Measurements from ENCODE around the gene AHCTF1. TPM values are rescaled to one million over a fixed set of nuclear protein-coding genes. Genes with fewer than 3 reads are reported as not detected.
A peak's percentile ranks its signal among the peaks of the same experiment; 100 is the strongest.

AHCTF1 gene
- total RNA-seq, 1 donor from 2014 or later, result 44.0 TPM

DNA sequence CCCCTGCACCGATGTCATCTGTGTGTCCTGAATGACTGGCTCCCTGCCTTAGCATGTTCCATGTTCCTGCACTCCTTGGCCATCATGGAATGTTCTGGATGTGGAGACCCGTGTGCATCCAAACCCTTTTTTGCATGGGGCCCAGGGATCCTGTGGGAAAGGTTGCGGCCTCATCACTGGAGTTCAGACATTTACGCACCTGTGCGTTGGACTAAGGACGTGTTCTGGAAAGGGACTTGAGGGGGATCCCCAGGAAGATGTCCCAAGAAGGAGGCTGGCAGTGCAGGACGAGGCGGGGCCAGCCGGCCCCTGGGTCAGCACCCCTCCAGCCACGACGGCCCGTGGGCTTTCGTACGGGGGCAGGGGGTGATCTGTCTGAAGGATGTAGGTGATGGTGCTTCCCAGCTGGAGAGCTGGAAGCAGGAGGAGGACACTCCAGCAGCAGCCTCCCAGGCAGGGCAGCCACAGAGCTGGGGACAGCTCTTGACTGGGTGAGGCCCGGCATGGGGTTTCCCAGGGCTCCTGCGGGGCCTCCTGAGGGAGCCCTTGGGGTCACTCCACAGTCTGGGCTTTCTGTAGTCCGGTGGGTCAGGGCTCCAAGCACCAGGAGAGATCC is 140.3 kb downstream of the AHCTF1 start:
- H3K36me3 ChIP-seq (ENCODE audit: insufficient read depth, low read length), result no peaks in the 10 kb centered on the region
- H3K27ac ChIP-seq (ENCODE audit: low read depth, low read length), result no peak overlapping the region
- H3K9me3 Mint-ChIP-seq (ENCODE audit: unreplicated experiment), result peaks cover 6% of the 10 kb centered on the region
- no peak for FAIRE-seq
- TF ChIP-seq, protein P1, sequence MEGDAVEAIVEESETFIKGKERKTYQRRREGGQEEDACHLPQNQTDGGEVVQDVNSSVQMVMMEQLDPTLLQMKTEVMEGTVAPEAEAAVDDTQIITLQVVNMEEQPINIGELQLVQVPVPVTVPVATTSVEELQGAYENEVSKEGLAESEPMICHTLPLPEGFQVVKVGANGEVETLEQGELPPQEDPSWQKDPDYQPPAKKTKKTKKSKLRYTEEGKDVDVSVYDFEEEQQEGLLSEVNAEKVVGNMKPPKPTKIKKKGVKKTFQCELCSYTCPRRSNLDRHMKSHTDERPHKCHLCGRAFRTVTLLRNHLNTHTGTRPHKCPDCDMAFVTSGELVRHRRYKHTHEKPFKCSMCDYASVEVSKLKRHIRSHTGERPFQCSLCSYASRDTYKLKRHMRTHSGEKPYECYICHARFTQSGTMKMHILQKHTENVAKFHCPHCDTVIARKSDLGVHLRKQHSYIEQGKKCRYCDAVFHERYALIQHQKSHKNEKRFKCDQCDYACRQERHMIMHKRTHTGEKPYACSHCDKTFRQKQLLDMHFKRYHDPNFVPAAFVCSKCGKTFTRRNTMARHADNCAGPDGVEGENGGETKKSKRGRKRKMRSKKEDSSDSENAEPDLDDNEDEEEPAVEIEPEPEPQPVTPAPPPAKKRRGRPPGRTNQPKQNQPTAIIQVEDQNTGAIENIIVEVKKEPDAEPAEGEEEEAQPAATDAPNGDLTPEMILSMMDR (IDR thresholded peaks at IDR 0.05; ENCODE audit: insufficient read depth, low read depth, low read length), result no peak
- TF ChIP-seq EZH2 (IDR thresholded peaks at IDR 0.05; ENCODE audit: insufficient read depth, low read length), result no peak
- H3K4me3 ChIP-seq (ENCODE audit: insufficient read depth, low read depth, low read length), result no peak overlapping the region
- H3K27me3 ChIP-seq (ENCODE audit: insufficient read depth, low read length), result peaks cover 2% of the 10 kb centered on the region
- no peak overlapping the region for H3K9ac ChIP-seq (ENCODE audit: low read length)
- no peak overlapping the region for H3K4me3 Mint-ChIP-seq (ENCODE audit: unreplicated experiment)
- peaks cover 2% of the 10 kb centered on the region for H3K36me3 Mint-ChIP-seq (ENCODE audit: low read depth, unreplicated experiment)
- no peaks in the 10 kb centered on the region for H3K79me2 ChIP-seq (ENCODE audit: insufficient read depth, low read length)
- H4K20me1 ChIP-seq (ENCODE audit: insufficient read depth, low read length), result no peaks in the 10 kb centered on the region
- no peak overlapping the region for H3K4me2 ChIP-seq (ENCODE audit: low read length)
- H3K4me1 Mint-ChIP-seq (ENCODE audit: low read depth, unreplicated experiment), result peaks cover 5% of the 10 kb centered on the region
- H3K9me3 ChIP-seq (ENCODE audit: insufficient read depth, low read depth, low read length), result no peaks in the 10 kb centered on the region
- H3K27me3 Mint-ChIP-seq (ENCODE audit: low read depth, unreplicated experiment), result peaks cover 15% of the 10 kb centered on the region
- no peak overlapping the region for H2AFZ ChIP-seq (ENCODE audit: low read depth, low read length)
- no peak overlapping the region for H3K27ac Mint-ChIP-seq (ENCODE audit: unreplicated experiment)
- no peak for DNase-seq (ENCODE audit: low read depth)
- peaks cover 5% of the 10 kb centered on the region for H3K4me1 ChIP-seq (ENCODE audit: insufficient read depth, low read length)

DNA sequence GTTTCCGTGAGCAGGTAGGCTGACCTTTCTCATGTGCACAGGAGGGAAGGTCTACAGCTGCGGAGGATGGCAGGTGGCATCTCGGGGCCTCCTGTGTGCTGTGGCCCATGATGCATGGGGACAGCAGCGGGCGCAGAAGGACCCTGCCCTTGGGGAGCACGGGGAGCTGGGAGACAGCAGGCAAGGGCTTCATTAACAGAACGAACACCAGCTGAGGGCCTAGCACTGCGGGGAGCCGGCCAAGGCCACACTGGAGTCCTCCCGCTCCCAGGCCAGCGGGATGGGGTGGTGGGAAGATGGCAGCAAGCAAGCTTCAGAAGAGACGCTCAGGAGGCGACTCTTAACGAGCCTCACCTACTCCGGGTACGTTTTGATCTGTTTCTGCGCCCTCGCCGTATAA is 140.9 kb downstream of the AHCTF1 start:
- peaks cover 5% of the 10 kb centered on the region for H3K36me3 Mint-ChIP-seq (ENCODE audit: low read depth, unreplicated experiment)
- TF ChIP-seq EZH2 (IDR thresholded peaks at IDR 0.05; ENCODE audit: insufficient read depth, low read length), result no peak
- TF ChIP-seq, protein P1 (IDR thresholded peaks at IDR 0.05; ENCODE audit: insufficient read depth, low read depth, low read length), result no peak

DNA sequence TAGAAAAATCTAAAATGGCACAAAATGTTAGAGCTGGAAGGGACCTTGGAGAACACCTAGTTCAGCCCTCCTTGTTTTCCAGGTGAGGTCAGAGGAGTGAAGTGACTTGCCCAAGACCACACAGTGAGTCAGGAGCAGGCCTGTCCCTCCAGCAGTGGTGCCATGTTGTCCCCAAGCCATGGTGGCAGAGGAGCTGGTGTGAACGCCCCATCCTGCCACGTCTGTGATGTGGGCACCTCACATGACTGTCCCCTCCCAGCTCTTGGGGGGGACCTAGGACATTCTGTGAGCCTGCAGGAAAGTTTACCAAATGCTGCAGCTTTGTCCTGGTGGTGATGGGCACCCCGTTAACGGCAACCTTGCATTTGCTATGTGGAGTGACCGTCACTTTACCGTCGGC is 141.4 kb downstream of the AHCTF1 start:
- Mint-ChIP-seq H3K27ac (ENCODE audit: unreplicated experiment) (peak overlapping the region; percentile 12), H3K4me1 (ENCODE audit: low read depth, unreplicated experiment) (peaks cover 5% of the 10 kb centered on the region), H3K4me3 (ENCODE audit: unreplicated experiment) (no peak overlapping the region), H3K9me3 (ENCODE audit: unreplicated experiment) (no peaks in the 10 kb centered on the region), H3K36me3 (ENCODE audit: low read depth, unreplicated experiment) (peaks cover 6% of the 10 kb centered on the region), H3K27me3 (ENCODE audit: low read depth, unreplicated experiment) (peaks cover 15% of the 10 kb centered on the region)
- no peaks in the 10 kb centered on the region for H4K20me1 ChIP-seq (ENCODE audit: insufficient read depth, low read length)
- DNase-seq (ENCODE audit: low read depth) (no peak), FAIRE-seq (no peak)
- no peak overlapping the region for H3K4me3 ChIP-seq (ENCODE audit: insufficient read depth, low read depth, low read length)
- H3K9me3 ChIP-seq (ENCODE audit: insufficient read depth, low read depth, low read length), result no peaks in the 10 kb centered on the region
- H3K27ac ChIP-seq (ENCODE audit: low read depth, low read length), result no peak overlapping the region
- TF ChIP-seq, protein P1 (IDR thresholded peaks at IDR 0.05; ENCODE audit: insufficient read depth, low read depth, low read length), result no peak
- TF ChIP-seq EZH2 (IDR thresholded peaks at IDR 0.05; ENCODE audit: insufficient read depth, low read length), result no peak
- no peak overlapping the region for H3K9ac ChIP-seq (ENCODE audit: low read length)
- no peak overlapping the region for H3K4me2 ChIP-seq (ENCODE audit: low read length)
- H3K27me3 ChIP-seq (ENCODE audit: insufficient read depth, low read length), result no peaks in the 10 kb centered on the region
- H2AFZ ChIP-seq (ENCODE audit: low read depth, low read length), result no peak overlapping the region
- peaks cover 5% of the 10 kb centered on the region for H3K4me1 ChIP-seq (ENCODE audit: insufficient read depth, low read length)
- no peaks in the 10 kb centered on the region for H3K36me3 ChIP-seq (ENCODE audit: insufficient read depth, low read length)
- H3K79me2 ChIP-seq (ENCODE audit: insufficient read depth, low read length), result no peaks in the 10 kb centered on the region

More for the DNA sequence above, 140.9 kb downstream of the AHCTF1 start:
- Mint-ChIP-seq H3K4me1 (ENCODE audit: low read depth, unreplicated experiment) (peaks cover 5% of the 10 kb centered on the region), H3K9me3 (ENCODE audit: unreplicated experiment) (peaks cover 4% of the 10 kb centered on the region), H3K27ac (ENCODE audit: unreplicated experiment) (no peak overlapping the region), H3K27me3 (ENCODE audit: low read depth, unreplicated experiment) (peaks cover 15% of the 10 kb centered on the region), H3K4me3 (ENCODE audit: unreplicated experiment) (no peak overlapping the region)
- Histone ChIP-seq H4K20me1 (ENCODE audit: insufficient read depth, low read length) (no peaks in the 10 kb centered on the region), H3K4me3 (ENCODE audit: insufficient read depth, low read depth, low read length) (no peak overlapping the region), H3K9me3 (ENCODE audit: insufficient read depth, low read depth, low read length) (no peaks in the 10 kb centered on the region), H3K79me2 (ENCODE audit: insufficient read depth, low read length) (no peaks in the 10 kb centered on the region), H3K27ac (ENCODE audit: low read depth, low read length) (no peak overlapping the region), H3K4me2 (ENCODE audit: low read length) (no peak overlapping the region), H3K27me3 (ENCODE audit: insufficient read depth, low read length) (peaks cover 2% of the 10 kb centered on the region), H3K36me3 (ENCODE audit: insufficient read depth, low read length) (no peaks in the 10 kb centered on the region), H3K4me1 (ENCODE audit: insufficient read depth, low read length) (peaks cover 5% of the 10 kb centered on the region), H2AFZ (ENCODE audit: low read depth, low read length) (no peak overlapping the region), H3K9ac (ENCODE audit: low read length) (no peak overlapping the region)
- DNase-seq (ENCODE audit: low read depth) (no peak), FAIRE-seq (no peak)
